T47D (cell line): ENCODE results near the gene GMDS.
A peak's percentile ranks its signal among the peaks of the same experiment; 100 is the strongest.

Experiments
- DNase-seq, 2 experiments: peaks; one replicate each; pipeline versions ENCODE4 v3.0.0 to v3.0.0-alpha.2; 2011 to 2012; ENCODE audit warnings: low read depth in 1 of 2, low spot score in 1 of 2
- JUND ChIP-seq: IDR thresholded peaks from 2 replicates; pipeline ENCODE4 v1.6.1; 2012; ENCODE audit warnings: low read depth
- in situ Hi-C: cut with HindIII; loops from 2 replicates; pipeline ENCODE4 v1.10.0; 2016; ENCODE audit warnings: low sequenced_read_pairs, low pct_unique_long_range_greater_than_20kb

GMDS gene

GRCh38 chr6:1916334-1917070, 328.9 kb downstream of the GMDS start:
- in situ Hi-C loops, result no loop called here
- no peak for TF ChIP-seq JUND
- DNase-seq, result no peak

GRCh38 chr6:1915226-1915625, 330.2 kb downstream of the GMDS start:
- no peak for TF ChIP-seq JUND
- in situ Hi-C loops, result no loop called here
- no peak for DNase-seq

DNA sequence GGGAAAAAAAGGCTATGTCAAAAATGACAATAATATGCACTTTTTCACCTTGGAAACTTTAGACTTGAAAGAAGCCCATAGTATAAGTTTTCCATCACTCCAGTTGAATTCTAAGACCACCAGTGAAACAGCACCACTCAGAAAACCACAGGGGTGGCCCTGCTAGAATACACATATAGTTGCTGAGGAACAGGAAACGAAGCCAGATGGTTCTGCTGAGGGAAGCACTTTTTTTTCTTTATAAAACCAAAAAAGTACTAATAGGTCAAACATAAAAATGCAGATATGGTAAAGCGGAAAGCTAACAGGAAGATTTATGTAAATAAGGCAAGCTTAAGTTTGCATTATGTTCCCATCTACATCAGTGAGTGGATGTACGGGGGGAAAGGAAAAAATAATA, 331.8 kb downstream of the GMDS start:
- TF ChIP-seq JUND, result no peak
- DNase-seq, result no peak
- in situ Hi-C loops, result no loop called here

DNA sequence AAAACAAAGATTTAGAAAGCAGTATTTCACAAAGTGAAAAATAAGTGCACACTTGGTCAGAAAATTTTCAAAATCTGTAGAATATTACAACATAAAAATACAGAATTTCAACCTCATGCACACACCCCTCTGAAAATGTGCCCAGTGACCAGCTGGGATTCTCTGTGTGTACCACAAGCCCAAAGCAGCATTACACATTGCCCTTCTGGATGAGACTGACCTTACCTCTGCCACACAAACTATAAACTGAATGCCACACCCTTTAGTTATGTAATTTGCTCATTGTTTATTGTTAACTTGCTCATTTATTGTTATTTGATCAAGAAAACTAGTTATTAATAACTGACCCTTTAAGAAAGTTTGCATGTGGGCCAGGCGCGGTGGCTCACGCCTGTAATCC, 332.7 kb downstream of the GMDS start:
- in situ Hi-C loops, result no loop called here
- TF ChIP-seq JUND, result no peak
- DNase-seq, result no peak

DNA sequence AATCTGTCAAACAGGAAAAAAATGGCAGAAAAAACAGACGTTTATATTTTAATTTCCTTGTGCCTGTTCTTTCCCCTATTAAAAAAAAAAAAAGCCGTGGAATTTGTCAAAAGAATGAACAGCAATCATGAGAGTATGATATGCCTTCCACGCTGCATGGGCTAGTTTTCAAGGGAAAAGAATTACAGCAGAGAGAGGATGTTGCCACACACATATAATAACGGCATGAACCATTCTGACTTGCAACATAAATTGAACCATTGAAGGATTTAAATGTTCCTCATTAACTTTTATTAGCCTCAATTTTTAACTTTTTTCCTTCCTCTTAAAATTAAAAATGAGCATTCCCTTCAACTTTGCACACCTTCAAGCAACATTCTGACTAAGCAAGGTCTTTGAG, 333.9 kb downstream of the GMDS start:
- no peak for TF ChIP-seq JUND
- in situ Hi-C loops, result no loop called here
- no peak for DNase-seq

DNA sequence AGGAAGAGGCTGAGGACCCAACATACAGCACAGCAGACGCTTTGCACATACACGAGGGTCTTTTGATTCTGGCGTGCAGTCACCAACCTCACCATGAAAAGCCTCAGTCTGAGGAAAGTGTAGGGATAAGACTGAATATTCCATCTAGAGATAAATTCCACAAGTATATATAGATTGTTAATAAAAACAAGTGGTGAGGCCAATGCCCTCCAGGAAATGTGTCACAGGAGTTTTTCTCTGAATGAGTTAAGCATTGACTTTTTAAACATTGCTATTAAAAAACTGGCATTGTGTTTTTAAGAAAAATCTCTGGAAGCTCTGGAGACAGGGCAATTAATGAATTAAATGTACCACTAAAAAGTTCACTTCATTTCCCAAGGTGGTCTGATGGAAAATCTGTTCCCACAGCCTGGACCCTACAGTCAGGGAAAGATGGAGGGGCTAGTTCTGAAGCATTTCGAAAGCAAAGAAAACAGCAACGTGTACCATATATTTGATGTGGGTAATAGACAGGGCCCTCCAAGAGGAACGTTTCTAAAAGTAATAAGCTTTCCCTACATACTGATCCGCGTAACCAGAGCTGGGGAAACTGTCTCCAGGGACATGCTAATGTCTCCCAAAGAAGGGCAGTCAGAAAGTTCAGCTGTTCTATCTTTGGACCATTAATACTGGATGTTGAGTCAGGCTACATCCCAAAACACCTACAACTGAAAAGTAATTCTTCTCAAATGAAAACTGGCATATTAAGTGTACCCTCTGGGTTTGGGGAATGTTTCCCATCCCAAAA, 334.6 kb downstream of the GMDS start:
- no peak for DNase-seq
- in situ Hi-C loops, result no loop called here
- no peak for TF ChIP-seq JUND

DNA sequence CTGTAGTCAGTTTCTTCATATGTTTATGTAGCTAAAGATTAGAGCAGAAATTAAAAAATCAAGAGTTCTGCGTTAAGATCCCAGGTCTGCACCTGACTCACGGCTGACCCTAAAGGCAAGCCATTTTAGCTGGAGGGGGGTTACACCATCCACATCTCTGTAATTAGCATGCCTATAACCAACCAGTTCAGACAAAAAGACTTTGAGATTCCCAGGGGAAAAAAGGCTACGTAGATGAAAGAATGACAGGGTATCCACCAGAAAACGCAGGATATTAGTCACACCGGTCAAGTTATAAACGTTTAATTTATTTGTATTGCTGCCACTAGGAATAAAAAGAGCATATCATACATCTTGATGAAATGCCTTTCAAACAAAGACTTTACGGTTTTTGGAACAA, 336.6 kb downstream of the GMDS start:
- no peak for TF ChIP-seq JUND
- no peak for DNase-seq
- in situ Hi-C loops, result no loop called here

- in situ Hi-C loops, result no loop called here
- no peak for DNase-seq
- no peak for TF ChIP-seq JUND
Observed at GRCh38 chr6:1906609-1907008, 338.8 kb downstream of the GMDS start.

DNA sequence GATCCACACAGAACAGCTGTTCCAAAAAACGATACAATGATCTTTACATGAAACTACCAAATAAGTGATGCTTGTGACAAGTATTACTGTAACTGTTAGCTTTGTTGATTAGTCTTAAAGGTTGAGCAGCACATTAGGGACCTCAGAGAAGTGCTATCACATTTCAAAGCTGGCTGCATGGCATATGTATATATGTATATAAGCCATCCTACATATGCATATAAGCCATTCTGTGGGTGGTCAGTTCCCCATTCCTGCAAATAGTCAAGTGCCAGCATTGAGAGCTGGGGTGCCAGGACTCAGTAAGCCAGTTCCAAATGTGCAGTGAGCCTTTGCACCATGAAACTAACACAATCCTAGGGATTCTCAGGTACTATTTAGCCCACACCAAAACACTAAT, 339.4 kb downstream of the GMDS start:
- in situ Hi-C loops, result no loop called here
- DNase-seq, result no peak
- no peak for TF ChIP-seq JUND

DNA sequence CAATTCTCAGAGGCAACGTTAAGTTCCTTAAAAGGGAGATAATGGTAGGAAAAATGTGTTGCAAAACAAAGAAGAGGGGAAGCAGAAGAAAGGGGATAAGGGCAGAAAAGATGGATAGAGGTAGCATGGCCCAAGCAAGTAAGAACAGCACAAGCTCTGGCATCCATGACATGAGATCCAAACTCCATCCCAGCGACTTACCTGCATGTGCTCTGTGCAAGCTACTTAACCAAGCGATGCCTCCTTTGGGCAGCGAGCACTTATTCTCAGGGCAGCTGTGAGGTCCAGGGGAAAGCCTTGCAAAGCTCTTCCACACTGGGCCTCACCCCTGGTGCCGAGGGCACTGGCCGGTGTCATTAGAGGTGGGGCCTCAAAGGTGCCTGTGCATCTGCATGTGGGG, 340.5 kb downstream of the GMDS start:
- no peak for TF ChIP-seq JUND
- no peak for DNase-seq
- in situ Hi-C loops, result no loop called here

- in situ Hi-C loops, result no loop called here
- no peak for TF ChIP-seq JUND
- DNase-seq, result no peak
Observed at GRCh38 chr6:1904466-1904799, 341.0 kb downstream of the GMDS start.

DNA sequence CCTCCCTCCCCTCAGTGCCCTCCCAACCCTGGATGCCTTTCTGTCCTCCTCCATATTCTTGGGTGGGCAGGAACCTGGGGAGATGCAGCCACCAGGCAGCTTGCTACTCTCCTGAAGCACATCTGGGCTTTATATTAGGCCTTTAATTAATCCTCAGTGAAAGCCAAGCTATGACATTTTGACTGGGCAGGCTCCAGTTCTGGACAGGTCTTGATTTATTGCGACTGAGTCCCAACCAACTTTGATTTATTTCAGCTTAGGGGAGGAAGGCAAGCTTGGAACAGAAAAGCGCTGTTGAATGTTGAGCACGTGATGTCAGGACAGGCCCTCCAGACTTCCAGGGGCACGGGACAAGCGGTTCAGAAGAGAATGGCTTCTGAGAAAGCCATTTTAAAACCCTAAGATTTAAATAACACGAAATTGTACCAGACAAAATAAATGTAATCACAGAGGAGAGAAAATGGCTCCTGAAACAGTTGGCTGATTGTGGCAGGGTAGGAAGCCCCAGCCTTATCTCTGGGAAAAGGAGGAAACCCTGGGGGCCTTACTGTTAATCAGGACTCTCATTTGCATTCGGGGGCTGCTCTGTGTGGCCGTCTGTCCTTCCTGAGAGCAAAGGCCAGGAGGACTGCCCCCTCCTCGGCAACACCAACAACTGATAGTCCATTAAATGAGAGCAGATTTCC, 341.5 kb downstream of the GMDS start:
- in situ Hi-C loops, result no loop called here
- no peak for DNase-seq
- TF ChIP-seq JUND, result no peak

DNA sequence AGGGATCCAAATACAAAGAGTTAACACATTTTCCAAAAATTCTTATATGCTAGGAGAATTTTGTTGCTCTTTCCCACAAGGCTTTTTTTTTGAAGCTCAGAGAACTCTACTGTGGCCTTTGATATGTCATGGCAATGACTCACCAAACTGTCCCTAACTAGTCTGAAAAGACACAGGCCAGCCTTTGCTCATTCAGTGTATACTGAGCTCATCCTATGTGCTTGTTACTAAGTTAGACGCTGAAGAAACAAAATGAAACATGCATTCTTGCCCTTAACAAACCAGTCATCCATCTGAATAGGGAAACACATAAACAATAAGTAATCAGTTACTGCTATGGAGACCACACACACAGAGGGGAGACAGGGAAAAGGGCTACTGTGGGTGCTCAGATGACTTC, 343.8 kb downstream of the GMDS start:
- in situ Hi-C loops, result no loop called here
- DNase-seq, result no peak
- TF ChIP-seq JUND, result no peak

GRCh38 chr6:1896897-1897296, 348.5 kb downstream of the GMDS start:
- peak in 1 of 2 experiments; percentile 49 for DNase-seq
- in situ Hi-C loops, result no loop called here
- TF ChIP-seq JUND, result no peak
